WTC11 (cell line): ENCODE data around the gene TSPAN32. TPM values are rescaled to one million over a fixed set of nuclear protein-coding genes. Genes with fewer than 3 reads are reported as not detected.

Experiments
- ATAC-seq: fragments of 200-7000 bp; cut with Tn5 transposase; 2 replicates; pipeline ENCODE4 v1.10.0; 2021; ENCODE audit warnings: mild to moderate bottlenecking, moderate library complexity
- CTCF ChIA-PET: fragments of 300-600 bp; sonication (Branson Sonifier 250); formaldehyde crosslinking; loops from one replicate; lab custom pipeline; 2021; ENCODE audit warnings: antibody characterized with exemption; lab: Charles Lee
- POLR2A ChIA-PET: fragments of 350-600 bp; sonication (Branson Sonifier 250); formaldehyde crosslinking; loops from one replicate; lab custom pipeline; 2021; ENCODE audit warnings: antibody characterized with exemption; lab: Charles Lee
- DNase-seq: peaks from one replicate; pipeline ENCODE4 v3.0.0; 2021; ENCODE audit warnings: low spot score
- H3K27ac Mint-ChIP-seq: 2 replicates; pipeline ENCODE4 v1.8.0; 2021; ENCODE audit warnings: mixed read lengths
- H3K27me3 Mint-ChIP-seq: 2 replicates; pipeline ENCODE4 v1.8.0; 2021; ENCODE audit warnings: low read depth, mild to moderate bottlenecking, moderate library complexity, mixed read lengths
- H3K36me3 Mint-ChIP-seq: 2 replicates; pipeline ENCODE4 v1.8.0; 2021; ENCODE audit warnings: mixed read lengths
- H3K4me1 Mint-ChIP-seq: 2 replicates; pipeline ENCODE4 v1.8.0; 2022; ENCODE audit warnings: mixed read lengths
- H3K4me3 Mint-ChIP-seq: 2 replicates; pipeline ENCODE4 v1.8.0; 2021; ENCODE audit warnings: mild to moderate bottlenecking, moderate library complexity, mixed read lengths
- H3K9me3 Mint-ChIP-seq: 2 replicates; pipeline ENCODE4 v1.8.0; 2021; ENCODE audit warnings: mixed read lengths
- CBFB ChIP-seq: sonication (generic); formaldehyde crosslinking; IDR thresholded peaks from 2 replicates; pipeline ENCODE4 v1.8.1; 2022; ENCODE audit warnings: mild to moderate bottlenecking, low read depth, missing genetic modification reagents
- CREB1 ChIP-seq: sonication (generic); formaldehyde crosslinking; IDR thresholded peaks from 2 replicates; pipeline ENCODE4 v1.8.0; 2023; ENCODE audit warnings: mild to moderate bottlenecking, missing genetic modification reagents
- CTCF ChIP-seq: fragments of 200-600 bp; IDR thresholded peaks from 2 replicates; pipeline ENCODE4 v1.8.0; 2022; ENCODE audit warnings: antibody characterized with exemption
- E2F4 ChIP-seq: sonication (generic); formaldehyde crosslinking; IDR thresholded peaks from 2 replicates; pipeline ENCODE4 v1.8.1; 2022; ENCODE audit warnings: low read depth, mild to moderate bottlenecking, moderate library complexity, missing genetic modification reagents, borderline replicate concordance
- ELF4 ChIP-seq: sonication (generic); formaldehyde crosslinking; IDR thresholded peaks from 2 replicates; pipeline ENCODE4 v1.8.1; 2022; ENCODE audit warnings: low read depth, mild to moderate bottlenecking, moderate library complexity, missing genetic modification reagents
- EMX1 ChIP-seq: fragments of 250-450 bp; sonication (Bioruptor Pico); IDR thresholded peaks from 2 replicates; pipeline ENCODE4 v1.8.0; 2021; ENCODE audit warnings: mild to moderate bottlenecking
- ETV6 ChIP-seq: sonication (generic); formaldehyde crosslinking; IDR thresholded peaks from 2 replicates; pipeline ENCODE4 v1.8.1; 2022; ENCODE audit warnings: mild to moderate bottlenecking, missing genetic modification reagents
- GTF2I ChIP-seq: fragments of 250-450 bp; sonication (Bioruptor Pico); conservative IDR thresholded peaks from 2 replicates; pipeline ENCODE4 v1.4.0; 2021; ENCODE audit warnings: mild to moderate bottlenecking
- HMGA2 ChIP-seq: fragments of 250-450 bp; sonication (Bioruptor Pico); IDR thresholded peaks from 2 replicates; pipeline ENCODE4 v1.4.0; 2021; ENCODE audit warnings: mild to moderate bottlenecking, moderate library complexity
- HMGXB4 ChIP-seq: sonication (generic); formaldehyde crosslinking; IDR thresholded peaks from 2 replicates; pipeline ENCODE4 v1.8.1; 2023; ENCODE audit warnings: mild to moderate bottlenecking, moderate library complexity, missing genetic modification reagents
- JUN ChIP-seq: sonication (generic); formaldehyde crosslinking; IDR thresholded peaks from 2 replicates; pipeline ENCODE4 v1.8.0; 2023; ENCODE audit warnings: mild to moderate bottlenecking, missing genetic modification reagents
- NR2C2 ChIP-seq: sonication (generic); formaldehyde crosslinking; IDR thresholded peaks from 2 replicates; pipeline ENCODE4 v1.8.0; 2022; ENCODE audit warnings: mild to moderate bottlenecking, missing genetic modification reagents
- OVOL2 ChIP-seq: fragments of 250-450 bp; sonication (Bioruptor Pico); IDR thresholded peaks from 2 replicates; pipeline ENCODE4 v1.9.0; 2021; ENCODE audit warnings: mild to moderate bottlenecking, borderline replicate concordance
- SOX15 ChIP-seq: fragments of 250-450 bp; sonication (Bioruptor Pico); IDR thresholded peaks from 2 replicates; pipeline ENCODE4 v1.9.0; 2021; ENCODE audit warnings: mild to moderate bottlenecking
- TEAD4 ChIP-seq: sonication (generic); formaldehyde crosslinking; IDR thresholded peaks from 2 replicates; pipeline ENCODE4 v1.8.0; 2022; ENCODE audit warnings: mild to moderate bottlenecking, missing genetic modification reagents
- USF1 ChIP-seq: sonication (generic); formaldehyde crosslinking; IDR thresholded peaks from 2 replicates; pipeline ENCODE4 v1.8.0; 2022; ENCODE audit warnings: mild to moderate bottlenecking, missing genetic modification reagents
- ZNF396 ChIP-seq: fragments of 250-450 bp; sonication (Bioruptor Pico); IDR thresholded peaks from 2 replicates; pipeline ENCODE4 v1.8.0; 2021; ENCODE audit warnings: mild to moderate bottlenecking, moderate library complexity, borderline replicate concordance
- ZNF416 ChIP-seq: fragments of 250-450 bp; sonication (Bioruptor Pico); IDR thresholded peaks from 2 replicates; pipeline ENCODE4 v1.9.0; 2021; ENCODE audit warnings: mild to moderate bottlenecking, inconsistent platforms
- total RNA-seq: library from RNA; stranded (reverse); gene quantifications from 3 replicates; pipeline ENCODE4 v1.2.3, GENCODE V29; 2021
- TF ChIP-seq, protein P1 (sequence below): sonication (generic); formaldehyde crosslinking; IDR thresholded peaks from 2 replicates; pipeline ENCODE4 v1.8.1; 2022; ENCODE audit warnings: missing genetic modification reagents, borderline replicate concordance
- TF ChIP-seq, protein P2 (sequence below): sonication (generic); formaldehyde crosslinking; conservative IDR thresholded peaks from 2 replicates; pipeline ENCODE4 v1.8.1; 2022; ENCODE audit warnings: mild to moderate bottlenecking, missing genetic modification reagents
- TF ChIP-seq, protein P3 (sequence below): sonication (generic); formaldehyde crosslinking; IDR thresholded peaks from 2 replicates; pipeline ENCODE4 v1.8.1; 2023; ENCODE audit warnings: mild to moderate bottlenecking, missing genetic modification reagents, moderate library complexity
- TF ChIP-seq, protein P4 (sequence below): sonication (generic); formaldehyde crosslinking; IDR thresholded peaks from 2 replicates; pipeline ENCODE4 v1.8.0; 2023; ENCODE audit warnings: missing genetic modification reagents

Gene TSPAN32
- total RNA-seq, 1 experiment from 2014 or later: not detected

DNA sequence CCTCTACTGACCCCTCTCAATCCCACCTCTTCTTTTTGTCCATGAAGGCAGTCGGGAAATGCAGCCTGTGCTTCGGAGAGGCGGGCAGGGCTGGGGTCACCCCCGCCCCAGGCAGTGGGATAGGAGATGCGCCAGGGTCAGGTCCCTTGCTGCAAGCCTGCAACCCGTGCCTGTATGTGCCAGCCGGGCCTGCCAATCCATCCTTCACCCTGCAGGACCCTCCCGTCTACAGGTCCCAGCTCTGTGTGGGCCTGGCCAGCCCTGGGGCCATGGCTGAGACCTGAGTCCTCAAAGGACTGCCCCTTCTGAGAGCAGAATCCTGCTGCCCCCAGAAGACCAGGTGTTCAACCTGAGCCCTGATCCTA, 42.4 kb upstream of the TSPAN32 start (continued):
- TF ChIP-seq CTCF (no peak), E2F4 (CRISPR knock-in tag) (no peak)

- TF ChIP-seq EMX1 (no peak), USF1 (CRISPR knock-in tag) (no peak), ZNF416 (no peak), TEAD4 (no peak), CBFB (CRISPR knock-in tag) (no peak), ZNF396 (CRISPR knock-in tag) (no peak), JUN (CRISPR knock-in tag) (no peak), HMGA2 (CRISPR knock-in tag) (no peak), GTF2I (CRISPR knock-in tag) (no peak), ELF4 (no peak), ETV6 (CRISPR knock-in tag) (no peak), SOX15 (CRISPR knock-in tag) (no peak)
- TF ChIP-seq, protein P1, sequence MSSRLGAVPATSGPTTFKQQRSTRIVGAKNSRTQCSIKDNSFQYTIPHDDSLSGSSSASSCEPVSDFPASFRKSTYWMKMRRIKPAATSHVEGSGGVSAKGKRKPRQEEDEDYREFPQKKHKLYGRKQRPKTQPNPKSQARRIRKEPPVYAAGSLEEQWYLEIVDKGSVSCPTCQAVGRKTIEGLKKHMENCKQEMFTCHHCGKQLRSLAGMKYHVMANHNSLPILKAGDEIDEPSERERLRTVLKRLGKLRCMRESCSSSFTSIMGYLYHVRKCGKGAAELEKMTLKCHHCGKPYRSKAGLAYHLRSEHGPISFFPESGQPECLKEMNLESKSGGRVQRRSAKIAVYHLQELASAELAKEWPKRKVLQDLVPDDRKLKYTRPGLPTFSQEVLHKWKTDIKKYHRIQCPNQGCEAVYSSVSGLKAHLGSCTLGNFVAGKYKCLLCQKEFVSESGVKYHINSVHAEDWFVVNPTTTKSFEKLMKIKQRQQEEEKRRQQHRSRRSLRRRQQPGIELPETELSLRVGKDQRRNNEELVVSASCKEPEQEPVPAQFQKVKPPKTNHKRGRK (CRISPR knock-in tag): no peak
- TF ChIP-seq, protein P2, sequence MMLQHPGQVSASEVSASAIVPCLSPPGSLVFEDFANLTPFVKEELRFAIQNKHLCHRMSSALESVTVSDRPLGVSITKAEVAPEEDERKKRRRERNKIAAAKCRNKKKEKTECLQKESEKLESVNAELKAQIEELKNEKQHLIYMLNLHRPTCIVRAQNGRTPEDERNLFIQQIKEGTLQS (CRISPR knock-in tag): no peak
- TF ChIP-seq, protein P3, sequence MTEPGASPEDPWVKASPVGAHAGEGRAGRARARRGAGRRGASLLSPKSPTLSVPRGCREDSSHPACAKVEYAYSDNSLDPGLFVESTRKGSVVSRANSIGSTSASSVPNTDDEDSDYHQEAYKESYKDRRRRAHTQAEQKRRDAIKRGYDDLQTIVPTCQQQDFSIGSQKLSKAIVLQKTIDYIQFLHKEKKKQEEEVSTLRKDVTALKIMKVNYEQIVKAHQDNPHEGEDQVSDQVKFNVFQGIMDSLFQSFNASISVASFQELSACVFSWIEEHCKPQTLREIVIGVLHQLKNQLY (CRISPR knock-in tag): no peak
- TF ChIP-seq, all 79 proteins: peak for 0
- no peak overlapping the region for H3K27ac Mint-ChIP-seq
- DNase-seq (no peak), ATAC-seq (no peak)
- no peaks in the 10 kb centered on the region for H3K36me3 Mint-ChIP-seq
- ChIA-PET POLR2A (no interaction called here), CTCF (no interaction called here)
- H3K9me3 Mint-ChIP-seq: peaks cover under 1% of the 10 kb centered on the region
- H3K4me1 Mint-ChIP-seq: no peaks in the 10 kb centered on the region; the same call in 1 of the 2 replicates
- peaks cover 11% of the 10 kb centered on the region for H3K27me3 Mint-ChIP-seq
- H3K4me3 Mint-ChIP-seq: no peak overlapping the region
Observed at GRCh38 chr11:2259897-2260451, 41.8 kb upstream of the TSPAN32 start.

DNA sequence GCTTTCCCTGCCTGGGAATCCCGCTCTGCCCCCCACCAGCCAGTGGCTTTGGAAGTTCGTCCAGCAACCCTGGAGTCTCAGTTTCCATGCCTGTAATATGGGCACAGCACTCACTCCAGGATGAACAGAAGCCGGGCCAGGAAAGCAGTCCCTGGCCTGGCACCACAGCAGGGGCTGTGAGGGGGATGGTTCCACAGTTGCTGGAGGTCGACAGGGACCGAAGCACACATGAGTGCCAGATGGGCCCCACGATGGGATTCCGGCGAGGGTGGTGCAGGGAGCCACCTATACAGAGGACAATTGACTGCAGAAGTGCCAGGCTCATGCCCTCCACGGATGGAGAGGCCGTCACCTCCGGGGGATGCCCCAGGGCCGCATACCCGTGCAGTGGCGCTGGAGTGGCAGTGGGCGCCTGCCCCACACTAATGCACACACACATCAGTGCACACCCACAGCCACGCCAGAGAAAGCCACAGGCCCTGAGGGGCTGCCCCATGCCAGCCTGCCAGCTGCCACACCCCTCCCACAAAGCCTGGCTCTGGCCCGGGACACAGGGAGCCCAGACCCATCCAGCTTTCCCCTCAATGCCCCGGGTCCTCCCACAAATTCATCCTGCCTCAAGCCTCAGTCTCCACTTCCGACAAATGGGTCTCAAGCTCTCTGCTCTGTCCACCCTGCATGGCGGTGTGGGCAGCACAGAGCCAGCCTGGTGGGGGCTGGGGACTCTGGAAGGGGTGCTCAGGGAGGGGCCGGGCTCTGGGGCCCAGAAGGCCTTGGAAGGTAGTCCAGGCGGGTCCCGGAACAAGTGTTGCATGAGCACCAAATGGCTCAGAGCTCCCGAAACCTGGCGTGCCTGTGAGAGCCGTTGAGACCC, 41.1 kb upstream of the TSPAN32 start:
- Mint-ChIP-seq H3K27ac (no peak overlapping the region), H3K27me3 (peaks cover 18% of the 10 kb centered on the region), H3K4me1 (no peaks in the 10 kb centered on the region; the same call in 1 of the 2 replicates), H3K36me3 (no peaks in the 10 kb centered on the region), H3K4me3 (no peak overlapping the region), H3K9me3 (no peaks in the 10 kb centered on the region)
- POLR2A ChIA-PET: no interaction called here
- ATAC-seq: no peak
- DNase-seq: no peak
- CTCF ChIA-PET: no interaction called here
- TF ChIP-seq OVOL2 (no peak), HMGXB4 (CRISPR knock-in tag) (no peak), CTCF (no peak), NR2C2 (no peak), CREB1 (CRISPR knock-in tag) (no peak)
- TF ChIP-seq, protein P4, sequence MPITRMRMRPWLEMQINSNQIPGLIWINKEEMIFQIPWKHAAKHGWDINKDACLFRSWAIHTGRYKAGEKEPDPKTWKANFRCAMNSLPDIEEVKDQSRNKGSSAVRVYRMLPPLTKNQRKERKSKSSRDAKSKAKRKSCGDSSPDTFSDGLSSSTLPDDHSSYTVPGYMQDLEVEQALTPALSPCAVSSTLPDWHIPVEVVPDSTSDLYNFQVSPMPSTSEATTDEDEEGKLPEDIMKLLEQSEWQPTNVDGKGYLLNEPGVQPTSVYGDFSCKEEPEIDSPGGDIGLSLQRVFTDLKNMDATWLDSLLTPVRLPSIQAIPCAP: no peak
